HepG2 (cell line): ENCODE data around the gene ZCCHC24. TPM values are rescaled to one million over a fixed set of nuclear protein-coding genes. Genes with fewer than 3 reads are reported as not detected.

Experiments used
- ATAC-seq: fragments of 200-7000 bp; cut with Tn5 transposase; 3 replicates; pipeline ENCODE4 v1.9.1; 2020; ENCODE audit warnings: mild to moderate bottlenecking, moderate library complexity
- BruUV-seq: library from RNA; stranded (reverse); fragments of 400-500 nt; replicated peaks from 2 replicates; lab custom pipeline; 2021; lab: Mats Ljungman, UMichigan
- CTCF ChIA-PET: fragments of 300-600 bp; formaldehyde crosslinking; extraction: SDS; loops from one replicate; lab custom pipeline; 2021; ENCODE audit warnings: low total read pairs, inconsistent platforms, low intra/inter-chr PET ratio; lab: Yijun Ruan, JAX
- POLR2A ChIA-PET: fragments of 350-600 bp; sonication (Branson Sonifier 250); formaldehyde crosslinking; loops from one replicate; lab custom pipeline; 2020; ENCODE audit warnings: antibody characterized with exemption, inconsistent platforms; lab: Yijun Ruan, JAX
- DNase-seq: peaks from one replicate; pipeline ENCODE4 v3.0.0-alpha.2; 2015; ENCODE audit warnings: low spot score
- FAIRE-seq: peaks from 3 replicates; lab custom pipeline; 2011; peaks lifted over from hg19 to GRCh38; lab: Jason Lieb, UNC
- H2AFZ ChIP-seq: one replicate; pipeline ENCODE4 v1.6.1; 2011; ENCODE audit warnings: low read length, inconsistent platforms
- H3K27ac ChIP-seq: fragments of 300-600 bp; 3 replicates; pipeline ENCODE4 v1.8.0; 2011; ENCODE audit warnings: mixed run types, mild to moderate bottlenecking, mixed read lengths, low read length, inconsistent platforms; ENCODE audit not compliant: insufficient read depth; ENCODE audit errors: extremely low read length
- H3K27me3 ChIP-seq, 2 experiments: fragments of 200-600 bp in 1 of 2; 2 replicates in 1 of 2; 3 replicates in 1 of 2; pipeline versions ENCODE4 v1.6.0 to v1.8.0; 2011; ENCODE audit warnings: low read length in 2 of 2, mild to moderate bottlenecking in 2 of 2, moderate library complexity in 2 of 2, inconsistent platforms in 1 of 2; ENCODE audit not compliant: insufficient read depth in 2 of 2, control insufficient read depth in 1 of 2
- H3K36me3 ChIP-seq, 2 experiments: fragments of 200-600 bp in 1 of 2; replicated peaks in 1 of 2; 2 replicates in 1 of 2; 3 replicates in 1 of 2; pipeline versions ENCODE4 v1.5.1 to v1.8.0; 2011; ENCODE audit warnings: low read length in 2 of 2, inconsistent platforms in 1 of 2; ENCODE audit not compliant: insufficient read depth in 2 of 2, control insufficient read depth in 1 of 2
- H3K4me1 ChIP-seq: 2 replicates; pipeline ENCODE4 v1.5.1; 2012; ENCODE audit warnings: low read length, inconsistent platforms; ENCODE audit not compliant: insufficient read depth
- H3K4me2 ChIP-seq: 2 replicates; pipeline ENCODE4 v1.6.0; 2011; ENCODE audit warnings: low read depth, low read length, inconsistent platforms
- H3K4me3 ChIP-seq, 3 experiments: fragments of 200-600 bp in 1 of 3; sonication (generic), shearing (Covaris generic) in 1 of 3; replicated peaks in 1 of 3; 2 replicates each; pipeline ENCODE4 v1.5.1; 2011 to 2016; ENCODE audit warnings: low read length in 3 of 3, inconsistent platforms in 2 of 3, low read depth in 2 of 3, mild to moderate bottlenecking in 2 of 3, control low read depth in 1 of 3, mixed read lengths in 1 of 3; ENCODE audit not compliant: insufficient read depth in 1 of 3
- H3K79me2 ChIP-seq: one replicate; pipeline ENCODE4 v1.6.1; 2011; ENCODE audit warnings: low read length, inconsistent platforms; ENCODE audit not compliant: insufficient read depth
- H3K9ac ChIP-seq: 2 replicates; pipeline ENCODE4 v1.6.0; 2011; ENCODE audit warnings: mild to moderate bottlenecking, low read depth, low read length, inconsistent platforms; ENCODE audit not compliant: insufficient read depth
- H3K9me3 ChIP-seq: 2 replicates; pipeline ENCODE4 v1.5.1; 2012; ENCODE audit warnings: mild to moderate bottlenecking, low read length
- H4K20me1 ChIP-seq: 2 replicates; pipeline ENCODE4 v1.6.0; 2011; ENCODE audit warnings: inconsistent platforms, mild to moderate bottlenecking, low read length, moderate library complexity; ENCODE audit not compliant: insufficient read depth
- DMAP1 ChIP-seq: IDR thresholded peaks from 2 replicates; pipeline ENCODE4 v1.6.1; 2016
- ERF ChIP-seq: IDR thresholded peaks from 2 replicates; pipeline ENCODE4 v1.6.1; 2018; ENCODE audit warnings: missing biosample characterization, missing genetic modification reagents
- NR2F6 ChIP-seq, 2 experiments: IDR thresholded peaks; 2 replicates each; pipeline ENCODE4 v1.6.1; 2016; ENCODE audit warnings: antibody characterized with exemption in 1 of 2, mild to moderate bottlenecking in 1 of 2
- PITX1 ChIP-seq: sonication (generic); formaldehyde crosslinking; IDR thresholded peaks from 2 replicates; pipeline ENCODE4 v1.5.1; 2020; ENCODE audit warnings: mild to moderate bottlenecking, missing genetic modification reagents
- RXRA ChIP-seq: sonication (generic); formaldehyde crosslinking; IDR thresholded peaks from 2 replicates; pipeline ENCODE4 v1.5.1; 2020; ENCODE audit warnings: missing genetic modification reagents
- SOX13 ChIP-seq, 3 experiments: fragments of 450-650 bp in 1 of 3; sonication (generic) in 1 of 3; formaldehyde crosslinking in 1 of 3; IDR thresholded peaks in 2 of 3; conservative IDR thresholded peaks in 1 of 3; 2 replicates each; pipeline versions ENCODE4 v1.5.0 to v1.6.1; 2016 to 2020; ENCODE audit warnings: antibody characterized with exemption in 1 of 3, mild to moderate bottlenecking in 1 of 3, missing compliant biosample characterization in 1 of 3, missing genetic modification reagents in 1 of 3, moderate library complexity in 1 of 3
- SRSF4 ChIP-seq: fragments of 200-400 bp; formaldehyde crosslinking; IDR thresholded peaks from one replicate; pipeline ENCODE4 v1.6.1; 2018; ENCODE audit warnings: mild to moderate bottlenecking, low read depth, low read length, moderate library complexity; ENCODE audit not compliant: poor library complexity, severe bottlenecking
- ZNF687 ChIP-seq: sonication (generic); formaldehyde crosslinking; IDR thresholded peaks from 2 replicates; pipeline ENCODE4 v1.5.1; 2020; ENCODE audit warnings: mild to moderate bottlenecking, missing genetic modification reagents, moderate library complexity
- WGBS: methylation state at CpG from one replicate; pipeline ENCODE4 v1.1.6; 2017; ENCODE audit warnings: low lambda C conversion rate; 5-methylcytosine and 5-hydroxymethylcytosine counted together
- in situ Hi-C: cut with HindIII; loops from 2 replicates; pipeline ENCODE4 v1.10.0; 2017; ENCODE audit warnings: low pct_unique_long_range_greater_than_20kb; ENCODE audit not compliant: extremely low pct_ligation_motif_present
- intact Hi-C: fragments of 100-400 bp; cut with micrococcal nuclease; formaldehyde crosslinking; loops from one replicate; pipeline ENCODE4 v1.10.0; 2022; ENCODE audit not compliant: unreplicated experiment
- polyA plus RNA-seq, 8 experiments: library from polyadenylated mRNA; depleted of rRNA in 3 of 8; stranded (reverse) in 7 of 8; unstranded in 1 of 8; fragments of >200 nt; fragmentation: Illumina TruSeq in 4 of 8; extraction: Trizol in 4 of 8; gene quantifications; 2 replicates each; pipeline versions ENCODE4 v1.2.1 to v1.2.3, GENCODE V29; 2011 to 2016; ENCODE audit warnings: low read depth in 4 of 8, missing spikeins in 1 of 8, mixed read lengths in 1 of 8; ENCODE audit not compliant: insufficient read depth in 1 of 8
- total RNA-seq, 5 experiments: library from RNA; depleted of rRNA; stranded (reverse); fragments of >200 nt; fragmentation: Illumina TruSeq; extraction: Trizol; gene quantifications; 2 replicates each; pipeline ENCODE4 v1.2.3, GENCODE V29; 2016; ENCODE audit warnings: low read depth in 1 of 5
- TF ChIP-seq, protein P1 (sequence below): IDR thresholded peaks from 2 replicates; pipeline ENCODE4 v1.6.1; 2016; ENCODE audit warnings: low read depth, missing genetic modification reagents, missing compliant biosample characterization
- TF ChIP-seq, protein P2 (sequence below): sonication (generic); formaldehyde crosslinking; IDR thresholded peaks from 2 replicates; pipeline ENCODE4 v1.4.0; 2020; ENCODE audit warnings: missing genetic modification reagents, borderline replicate concordance

The ZCCHC24 gene
- total and polyA plus RNA-seq, 2 of the 13 experiments (the other 11 are each of a cell fraction or from before 2014, with no cell fraction given), result 3.1 to 7.9 TPM

DNA sequence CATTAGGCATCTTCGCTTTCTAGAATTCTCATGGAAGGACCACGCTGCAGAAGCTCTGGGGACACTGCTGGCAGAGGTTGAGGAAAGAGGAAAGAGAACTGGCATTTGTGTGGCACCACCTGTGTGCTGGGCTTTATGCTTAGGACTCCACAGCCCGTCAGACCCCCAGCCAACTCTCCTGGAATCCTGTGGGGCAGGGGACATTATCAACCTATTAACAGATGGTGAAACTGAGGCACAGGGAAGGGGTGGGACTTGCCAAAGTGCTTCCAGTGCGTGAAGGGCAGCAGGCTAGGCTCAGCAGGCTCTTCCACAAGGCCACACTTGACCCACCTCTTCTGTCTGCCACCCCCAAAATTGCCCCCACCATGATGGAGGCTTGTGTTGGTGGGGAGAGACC lies 46.8 kb downstream of the ZCCHC24 start (continued):
- TF ChIP-seq SOX13 (IDR thresholded peaks at IDR 0.05) (no peak), SOX13 (CRISPR knock-in tag; conservative IDR thresholded peaks at IDR 0.05 in 1 of 2, IDR thresholded peaks at IDR 0.05 in 1 of 2) (no peak)

- no peak for FAIRE-seq
- TF ChIP-seq, protein P1, sequence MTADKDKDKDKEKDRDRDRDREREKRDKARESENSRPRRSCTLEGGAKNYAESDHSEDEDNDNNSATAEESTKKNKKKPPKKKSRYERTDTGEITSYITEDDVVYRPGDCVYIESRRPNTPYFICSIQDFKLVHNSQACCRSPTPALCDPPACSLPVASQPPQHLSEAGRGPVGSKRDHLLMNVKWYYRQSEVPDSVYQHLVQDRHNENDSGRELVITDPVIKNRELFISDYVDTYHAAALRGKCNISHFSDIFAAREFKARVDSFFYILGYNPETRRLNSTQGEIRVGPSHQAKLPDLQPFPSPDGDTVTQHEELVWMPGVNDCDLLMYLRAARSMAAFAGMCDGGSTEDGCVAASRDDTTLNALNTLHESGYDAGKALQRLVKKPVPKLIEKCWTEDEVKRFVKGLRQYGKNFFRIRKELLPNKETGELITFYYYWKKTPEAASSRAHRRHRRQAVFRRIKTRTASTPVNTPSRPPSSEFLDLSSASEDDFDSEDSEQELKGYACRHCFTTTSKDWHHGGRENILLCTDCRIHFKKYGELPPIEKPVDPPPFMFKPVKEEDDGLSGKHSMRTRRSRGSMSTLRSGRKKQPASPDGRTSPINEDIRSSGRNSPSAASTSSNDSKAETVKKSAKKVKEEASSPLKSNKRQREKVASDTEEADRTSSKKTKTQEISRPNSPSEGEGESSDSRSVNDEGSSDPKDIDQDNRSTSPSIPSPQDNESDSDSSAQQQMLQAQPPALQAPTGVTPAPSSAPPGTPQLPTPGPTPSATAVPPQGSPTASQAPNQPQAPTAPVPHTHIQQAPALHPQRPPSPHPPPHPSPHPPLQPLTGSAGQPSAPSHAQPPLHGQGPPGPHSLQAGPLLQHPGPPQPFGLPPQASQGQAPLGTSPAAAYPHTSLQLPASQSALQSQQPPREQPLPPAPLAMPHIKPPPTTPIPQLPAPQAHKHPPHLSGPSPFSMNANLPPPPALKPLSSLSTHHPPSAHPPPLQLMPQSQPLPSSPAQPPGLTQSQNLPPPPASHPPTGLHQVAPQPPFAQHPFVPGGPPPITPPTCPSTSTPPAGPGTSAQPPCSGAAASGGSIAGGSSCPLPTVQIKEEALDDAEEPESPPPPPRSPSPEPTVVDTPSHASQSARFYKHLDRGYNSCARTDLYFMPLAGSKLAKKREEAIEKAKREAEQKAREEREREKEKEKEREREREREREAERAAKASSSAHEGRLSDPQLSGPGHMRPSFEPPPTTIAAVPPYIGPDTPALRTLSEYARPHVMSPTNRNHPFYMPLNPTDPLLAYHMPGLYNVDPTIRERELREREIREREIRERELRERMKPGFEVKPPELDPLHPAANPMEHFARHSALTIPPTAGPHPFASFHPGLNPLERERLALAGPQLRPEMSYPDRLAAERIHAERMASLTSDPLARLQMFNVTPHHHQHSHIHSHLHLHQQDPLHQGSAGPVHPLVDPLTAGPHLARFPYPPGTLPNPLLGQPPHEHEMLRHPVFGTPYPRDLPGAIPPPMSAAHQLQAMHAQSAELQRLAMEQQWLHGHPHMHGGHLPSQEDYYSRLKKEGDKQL, result no peak
- TF ChIP-seq ZNF687 (CRISPR knock-in tag), result peak; percentile 19; the same call in 1 of the 2 replicates
- peak; percentile 24; the same call in 1 of the 2 replicates for TF ChIP-seq RXRA (CRISPR knock-in tag)
- TF ChIP-seq ERF, result no peak
- no peak for TF ChIP-seq SRSF4
- TF ChIP-seq DMAP1 (CRISPR knock-in tag), result no peak
- TF ChIP-seq NR2F6 (IDR thresholded peaks at IDR 0.05), result peak; percentile 31; the same call in 1 of the 2 replicates
- no peak for TF ChIP-seq NR2F6 (CRISPR knock-in tag; IDR thresholded peaks at IDR 0.05)
- TF ChIP-seq PITX1 (CRISPR knock-in tag), result no peak
- TF ChIP-seq, protein P2, sequence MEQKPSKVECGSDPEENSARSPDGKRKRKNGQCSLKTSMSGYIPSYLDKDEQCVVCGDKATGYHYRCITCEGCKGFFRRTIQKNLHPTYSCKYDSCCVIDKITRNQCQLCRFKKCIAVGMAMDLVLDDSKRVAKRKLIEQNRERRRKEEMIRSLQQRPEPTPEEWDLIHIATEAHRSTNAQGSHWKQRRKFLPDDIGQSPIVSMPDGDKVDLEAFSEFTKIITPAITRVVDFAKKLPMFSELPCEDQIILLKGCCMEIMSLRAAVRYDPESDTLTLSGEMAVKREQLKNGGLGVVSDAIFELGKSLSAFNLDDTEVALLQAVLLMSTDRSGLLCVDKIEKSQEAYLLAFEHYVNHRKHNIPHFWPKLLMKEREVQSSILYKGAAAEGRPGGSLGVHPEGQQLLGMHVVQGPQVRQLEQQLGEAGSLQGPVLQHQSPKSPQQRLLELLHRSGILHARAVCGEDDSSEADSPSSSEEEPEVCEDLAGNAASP (CRISPR knock-in tag), result peak; percentile 82; the same call in 1 of the 2 replicates
Measured at GRCh38 chr10:79397575-79398303, 47.7 kb downstream of the ZCCHC24 start.

More at GRCh38 chr10:79397575-79398303, 47.7 kb downstream of the ZCCHC24 start:
- H3K36me3 ChIP-seq, result peaks cover 0 to 1% of the 10 kb centered on the region in 2 experiments; a peak in 2 of 5 replicates
- BruUV-seq, result no TSS peak
- no peak overlapping the region for H2AFZ ChIP-seq
- ATAC-seq (no peak), DNase-seq (no peak)
- no peak overlapping the region for H3K27ac ChIP-seq
- H4K20me1 ChIP-seq, result no peaks in the 10 kb centered on the region
- H3K9ac ChIP-seq, result no peak overlapping the region
- no peaks in the 10 kb centered on the region for H3K9me3 ChIP-seq
- no peak overlapping the region for H3K4me2 ChIP-seq
- H3K79me2 ChIP-seq, result no peaks in the 10 kb centered on the region
- H3K27me3 ChIP-seq, result no peaks in the 10 kb centered on the region
- intact Hi-C loops (no loop called here), in situ Hi-C loops (no loop called here)
- H3K4me1 ChIP-seq, result peaks cover 51% of the 10 kb centered on the region
- POLR2A ChIA-PET, result no interaction called here
- CTCF ChIA-PET, result no interaction called here
- no peak overlapping the region for H3K4me3 ChIP-seq
- WGBS, result 71% methylated on average over 11 of the region's 17 CpGs
